Measurements from ENCODE around the gene ZBTB47. TPM values are rescaled to one million over a fixed set of nuclear protein-coding genes. Genes with fewer than 3 reads are reported as not detected.

The ZBTB47 gene
- total RNA-seq, 1 donor from 2014 or later: 38.8 TPM

DNA sequence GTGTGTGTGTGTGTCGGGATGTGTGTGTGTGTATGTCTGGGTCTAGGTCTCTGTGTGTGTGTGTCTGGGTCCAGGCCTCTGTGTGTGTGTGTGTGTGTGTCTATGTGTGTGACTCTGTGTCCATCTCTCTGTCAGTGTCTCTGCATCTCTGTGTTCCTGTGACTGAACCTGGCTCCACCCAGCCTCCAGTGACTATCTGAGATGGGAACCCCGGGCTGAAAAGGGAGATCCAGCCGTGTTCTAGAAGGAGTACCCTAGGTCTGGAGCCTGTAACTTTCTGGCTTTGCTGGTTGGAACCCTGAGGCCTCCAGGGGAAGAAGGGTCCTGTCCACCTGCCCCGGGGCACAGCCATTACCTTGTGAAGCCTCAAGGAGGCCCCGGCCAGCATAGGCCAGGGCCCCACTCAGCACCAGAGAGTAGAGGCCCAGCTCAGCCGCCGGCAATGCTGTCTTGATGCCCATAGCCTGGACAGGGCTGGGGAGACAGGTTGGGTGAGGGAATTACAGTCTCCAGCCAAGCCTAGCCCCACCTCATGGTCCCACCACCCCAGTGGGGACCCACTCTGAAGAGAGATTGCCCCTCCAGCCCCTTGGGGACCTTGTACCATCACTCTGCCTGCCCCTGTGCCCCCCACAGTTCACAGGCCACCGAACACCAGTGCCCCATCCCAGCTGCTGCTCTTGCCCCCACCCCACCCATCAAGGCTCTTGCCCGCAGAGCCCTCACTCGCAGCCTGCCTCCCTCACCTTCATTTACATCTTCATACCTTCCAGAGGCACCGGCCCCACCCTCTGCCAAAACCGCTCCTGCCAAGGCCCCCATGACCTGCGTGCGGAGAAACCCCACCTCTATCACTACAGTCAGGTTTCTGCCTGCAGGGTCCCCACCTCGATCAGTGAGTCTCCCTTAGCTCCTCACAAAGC, 47.1 kb downstream of the ZBTB47 start:
- no peak for TF ChIP-seq CTCF (IDR thresholded peaks at IDR 0.05)
- Mint-ChIP-seq H3K27ac (ENCODE audit: unreplicated experiment) (no peak overlapping the region), H3K9me3 (ENCODE audit: low read depth) (no peaks in the 10 kb centered on the region), H3K4me1 (ENCODE audit: low read depth) (peaks cover 4% of the 10 kb centered on the region), H3K27me3 (ENCODE audit: low read depth) (peaks cover 8% of the 10 kb centered on the region), H3K4me3 (ENCODE audit: unreplicated experiment) (no peak overlapping the region), H3K36me3 (ENCODE audit: low read depth) (no peaks in the 10 kb centered on the region)
- no peak for DNase-seq (ENCODE audit: low spot score)

- no peak for TF ChIP-seq CTCF (IDR thresholded peaks at IDR 0.05)
- DNase-seq (ENCODE audit: low spot score): no peak
- H3K27me3 Mint-ChIP-seq (ENCODE audit: low read depth): peaks cover 12% of the 10 kb centered on the region
- H3K4me1 Mint-ChIP-seq (ENCODE audit: low read depth): peaks cover 4% of the 10 kb centered on the region
- H3K27ac Mint-ChIP-seq (ENCODE audit: unreplicated experiment): no peak overlapping the region
- no peaks in the 10 kb centered on the region for H3K9me3 Mint-ChIP-seq (ENCODE audit: low read depth)
- H3K36me3 Mint-ChIP-seq (ENCODE audit: low read depth): no peaks in the 10 kb centered on the region
- no peak overlapping the region for H3K4me3 Mint-ChIP-seq (ENCODE audit: unreplicated experiment)
Measured at GRCh38 chr3:42701371-42702065, 48.0 kb downstream of the ZBTB47 start.

DNA sequence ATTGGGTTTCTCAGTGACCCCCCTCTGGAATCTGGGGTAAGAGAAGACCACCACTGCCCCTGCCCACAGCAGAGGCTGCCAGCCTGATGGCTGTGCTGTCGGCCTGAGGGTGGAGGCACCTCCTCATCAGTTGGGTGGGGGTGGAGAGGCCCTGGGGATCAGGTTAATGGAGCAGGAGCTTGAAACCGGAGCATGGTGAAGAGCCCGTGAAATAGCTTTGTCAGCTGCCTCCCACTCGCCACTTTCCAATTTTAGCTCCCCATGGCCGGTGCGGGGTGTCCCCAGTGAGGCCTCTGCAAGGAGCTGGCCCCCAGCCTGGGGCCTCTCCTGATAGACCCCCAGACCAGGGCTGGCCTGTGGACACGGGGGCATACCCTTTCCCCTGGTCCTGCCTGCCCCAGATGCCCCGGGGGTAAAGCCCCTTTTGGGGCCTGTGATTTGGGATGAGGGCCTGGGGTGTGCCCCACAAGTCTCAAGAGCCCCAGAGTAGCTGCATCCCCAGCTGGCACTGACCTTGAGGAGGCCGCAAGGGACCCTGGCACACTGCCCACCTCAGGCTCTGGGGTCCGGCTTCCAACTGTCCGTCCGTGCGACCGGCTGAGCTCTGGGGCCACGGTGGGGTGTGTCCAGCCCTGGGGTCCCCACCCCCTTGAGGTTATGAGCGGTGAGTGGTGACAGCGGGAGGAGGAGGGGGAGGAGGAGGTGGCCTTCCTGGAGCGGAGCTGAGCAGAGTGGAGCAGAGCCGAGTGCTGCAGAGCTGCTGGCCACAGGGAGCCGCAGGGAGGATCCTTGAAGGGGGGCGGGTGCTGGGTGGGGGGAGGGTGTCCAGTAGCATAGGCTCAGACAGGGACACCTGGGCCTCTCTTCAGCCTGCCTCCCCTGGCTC, 48.8 kb downstream of the ZBTB47 start, which contains the start of gene HHATL:
HHATL (minus strand) TSS at position 733 of the 886 bp plus-strand sequence. CDS start 1,972 bp downstream, outside the sequence.
- H3K4me1 Mint-ChIP-seq (ENCODE audit: low read depth): peaks cover 4% of the 10 kb centered on the region
- H3K36me3 Mint-ChIP-seq (ENCODE audit: low read depth): no peaks in the 10 kb centered on the region
- no peak within 1 kb of the TSS for H3K27ac Mint-ChIP-seq (ENCODE audit: unreplicated experiment)
- H3K27me3 Mint-ChIP-seq (ENCODE audit: low read depth): peaks cover 15% of the 10 kb centered on the region
- TF ChIP-seq CTCF (IDR thresholded peaks at IDR 0.05): no peak
- no peaks in the 10 kb centered on the region for H3K9me3 Mint-ChIP-seq (ENCODE audit: low read depth)
- DNase-seq (ENCODE audit: low spot score): no peak
- no peak within 1 kb of the TSS for H3K4me3 Mint-ChIP-seq (ENCODE audit: unreplicated experiment)

- no peak overlapping the region for H3K4me3 Mint-ChIP-seq (ENCODE audit: unreplicated experiment)
- DNase-seq (ENCODE audit: low spot score): no peak
- H3K27me3 Mint-ChIP-seq (ENCODE audit: low read depth): peaks cover 19% of the 10 kb centered on the region
- H3K36me3 Mint-ChIP-seq (ENCODE audit: low read depth): no peaks in the 10 kb centered on the region
- peaks cover 4% of the 10 kb centered on the region for H3K4me1 Mint-ChIP-seq (ENCODE audit: low read depth)
- no peak overlapping the region for H3K27ac Mint-ChIP-seq (ENCODE audit: unreplicated experiment)
- TF ChIP-seq CTCF (IDR thresholded peaks at IDR 0.05): no peak
- no peaks in the 10 kb centered on the region for H3K9me3 Mint-ChIP-seq (ENCODE audit: low read depth)
Measured at GRCh38 chr3:42702982-42703694, 49.6 kb downstream of the ZBTB47 start.

Data from chondrocyte (in vitro differentiated cells).